H9 (cell line): ENCODE measurements around the gene BOLA2B. TPM values are rescaled to one million over a fixed set of nuclear protein-coding genes. Genes with fewer than 3 reads are reported as not detected.

Experiments
- DNase-seq: peaks from one replicate; pipeline ENCODE4 v3.0.0-alpha.2; 2017
- H2AFZ ChIP-seq: one replicate; pipeline ENCODE4 v1.6.1; 2013; ENCODE audit warnings: mild to moderate bottlenecking, low read length, control low read depth, moderate library complexity
- H2AK5ac ChIP-seq: 2 replicates; pipeline ENCODE4 v1.6.1; 2013; ENCODE audit warnings: low read length, control low read depth, mixed read lengths; ENCODE audit not compliant: insufficient read length
- H2BK120ac ChIP-seq: one replicate; pipeline ENCODE4 v1.6.1; 2013; ENCODE audit warnings: low read depth, mild to moderate bottlenecking, low read length, control low read depth, inconsistent platforms; ENCODE audit not compliant: poor library complexity, severe bottlenecking
- H2BK12ac ChIP-seq: 2 replicates; pipeline ENCODE4 v1.6.1; 2013; ENCODE audit warnings: low read length, control low read depth, mixed read lengths, low read depth; ENCODE audit not compliant: insufficient read length
- H2BK15ac ChIP-seq: 2 replicates; pipeline ENCODE4 v1.6.1; 2013; ENCODE audit warnings: low read depth, low read length, control low read depth
- H2BK20ac ChIP-seq: one replicate; pipeline ENCODE4 v1.6.1; 2013; ENCODE audit warnings: low read depth, mild to moderate bottlenecking, low read length, control low read depth, inconsistent platforms; ENCODE audit not compliant: poor library complexity, severe bottlenecking
- H2BK5ac ChIP-seq: 2 replicates; pipeline ENCODE4 v1.6.1; 2013; ENCODE audit warnings: low read length, control low read depth, mixed read lengths; ENCODE audit not compliant: insufficient read length
- H3K14ac ChIP-seq: 2 replicates; pipeline ENCODE4 v1.6.1; 2013; ENCODE audit warnings: low read length, control low read depth; ENCODE audit not compliant: insufficient read depth
- H3K18ac ChIP-seq: 2 replicates; pipeline ENCODE4 v1.6.1; 2013; ENCODE audit warnings: low read depth, mild to moderate bottlenecking, mixed read lengths, low read length, control low read depth; ENCODE audit not compliant: insufficient read length
- H3K23ac ChIP-seq: 2 replicates; pipeline ENCODE4 v1.6.1; 2013; ENCODE audit warnings: low read length, control low read depth, mixed read lengths, low read depth; ENCODE audit not compliant: insufficient read length
- H3K23me2 ChIP-seq: 2 replicates; pipeline ENCODE4 v1.6.1; 2013; ENCODE audit warnings: low read depth, mild to moderate bottlenecking, mixed read lengths, low read length, control low read depth; ENCODE audit not compliant: insufficient read length, poor library complexity, severe bottlenecking
- H3K27ac ChIP-seq: 2 replicates; pipeline ENCODE4 v1.5.1; 2013; ENCODE audit warnings: low read length, control low read depth, mixed read lengths, low read depth; ENCODE audit not compliant: insufficient read length
- H3K27me3 ChIP-seq: 2 replicates; pipeline ENCODE4 v1.6.1; 2013; ENCODE audit warnings: low read length, control low read depth, inconsistent platforms; ENCODE audit not compliant: insufficient read depth
- H3K4ac ChIP-seq: 2 replicates; pipeline ENCODE4 v1.6.1; 2013; ENCODE audit warnings: low read depth, mild to moderate bottlenecking, control low read depth, inconsistent platforms, low read length, moderate library complexity
- H3K4me1 ChIP-seq: 2 replicates; pipeline ENCODE4 v1.6.1; 2013; ENCODE audit warnings: low read length, control low read depth, inconsistent platforms; ENCODE audit not compliant: insufficient read depth
- H3K4me2 ChIP-seq: 2 replicates; pipeline ENCODE4 v1.6.1; 2013; ENCODE audit warnings: low read length, control low read depth, mixed read lengths; ENCODE audit not compliant: insufficient read length, insufficient read depth
- H3K56ac ChIP-seq: 2 replicates; pipeline ENCODE4 v1.6.1; 2013; ENCODE audit warnings: low read depth, mild to moderate bottlenecking, mixed read lengths, low read length, control low read depth; ENCODE audit not compliant: insufficient read length
- H3K79me1 ChIP-seq: 2 replicates; pipeline ENCODE4 v1.6.1; 2013; ENCODE audit warnings: low read depth, mild to moderate bottlenecking, moderate library complexity, low read length, control low read depth, inconsistent platforms; ENCODE audit not compliant: insufficient read depth, poor library complexity, severe bottlenecking
- H3K79me2 ChIP-seq: 2 replicates; pipeline ENCODE4 v1.6.1; 2013; ENCODE audit warnings: low read length, control low read depth, inconsistent platforms; ENCODE audit not compliant: insufficient read depth
- H3K9ac ChIP-seq: 2 replicates; pipeline ENCODE4 v1.6.1; 2013; ENCODE audit warnings: low read length, control low read depth, mixed read lengths; ENCODE audit not compliant: insufficient read length; ENCODE audit errors: extremely low read depth
- H3K9me3 ChIP-seq: one replicate; pipeline ENCODE4 v1.6.1; 2013; ENCODE audit warnings: low read depth, low read length, inconsistent platforms; ENCODE audit not compliant: control insufficient read depth
- H3T11ph ChIP-seq: one replicate; pipeline ENCODE4 v1.6.1; 2013; ENCODE audit warnings: mild to moderate bottlenecking, low read length, control low read depth, inconsistent platforms
- H4K20me1 ChIP-seq: one replicate; pipeline ENCODE4 v1.6.1; 2013; ENCODE audit not compliant: control insufficient read depth, insufficient read length, insufficient read depth
- H4K5ac ChIP-seq: 2 replicates; pipeline ENCODE4 v1.6.1; 2013; ENCODE audit warnings: low read depth, mild to moderate bottlenecking, mixed read lengths, low read length, control low read depth; ENCODE audit not compliant: insufficient read length
- H4K8ac ChIP-seq: replicated peaks from 2 replicates; pipeline ENCODE4 v1.6.1; 2013; ENCODE audit warnings: low read length, control low read depth, mixed read lengths, low read depth; ENCODE audit not compliant: insufficient read length
- H4K91ac ChIP-seq: 2 replicates; pipeline ENCODE4 v1.6.1; 2013; ENCODE audit warnings: low read depth, mild to moderate bottlenecking, moderate library complexity, mixed read lengths, low read length, control low read depth; ENCODE audit not compliant: insufficient read length
- H3K27ac Mint-ChIP-seq, 3 experiments: 2 replicates in 2 of 3; 3 replicates in 1 of 3; pipeline ENCODE4 v1.8.0; 2020 to 2021; ENCODE audit warnings: mixed read lengths in 3 of 3, mild to moderate bottlenecking in 1 of 3, moderate library complexity in 1 of 3
- H3K27me3 Mint-ChIP-seq: 2 replicates; pipeline ENCODE4 v1.8.0; 2021; ENCODE audit warnings: low read depth, mild to moderate bottlenecking, moderate library complexity, mixed read lengths
- H3K36me3 Mint-ChIP-seq, 3 experiments: 2 replicates in 2 of 3; 3 replicates in 1 of 3; pipeline ENCODE4 v1.8.0; 2020 to 2021; ENCODE audit warnings: low read depth in 3 of 3, mixed read lengths in 3 of 3; ENCODE audit not compliant: insufficient read depth in 1 of 3
- H3K4me1 Mint-ChIP-seq, 2 experiments: 2 replicates each; pipeline ENCODE4 v1.8.0; 2020; ENCODE audit warnings: mixed read lengths in 2 of 2
- H3K4me3 Mint-ChIP-seq, 2 experiments: 2 replicates in 1 of 2; 3 replicates in 1 of 2; pipeline ENCODE4 v1.8.0; 2020 to 2021; ENCODE audit warnings: mild to moderate bottlenecking in 2 of 2, mixed read lengths in 2 of 2, moderate library complexity in 1 of 2
- H3K9me3 Mint-ChIP-seq, 2 experiments: 2 replicates in 1 of 2; 3 replicates in 1 of 2; pipeline ENCODE4 v1.8.0; 2020; ENCODE audit warnings: mild to moderate bottlenecking in 2 of 2, mixed read lengths in 2 of 2, moderate library complexity in 1 of 2
- WGBS: extraction: QIAGEN DNeasy Blood & Tissue Kit; methylation state at CpG from one replicate; pipeline ENCODE4 v1.1.7; 2013; ENCODE audit warnings: missing lambda C conversion rate, low lambda C conversion rate, mixed read lengths; ENCODE audit not compliant: insufficient read length; ENCODE audit errors: extremely low coverage; 5-methylcytosine and 5-hydroxymethylcytosine counted together
- total RNA-seq: library from RNA; stranded (reverse); gene quantifications from 2 replicates; pipeline ENCODE4 v1.2.1, GENCODE V29; 2021
- TF ChIP-seq, protein P1 (sequence below): fragments of 200-600 bp; sonication (generic); conservative IDR thresholded peaks from 3 replicates; pipeline ENCODE4 v1.8.0; 2021; ENCODE audit warnings: antibody characterized with exemption, mild to moderate bottlenecking

BOLA2B gene
- total RNA-seq, 1 experiment from 2014 or later: 218 TPM

DNA sequence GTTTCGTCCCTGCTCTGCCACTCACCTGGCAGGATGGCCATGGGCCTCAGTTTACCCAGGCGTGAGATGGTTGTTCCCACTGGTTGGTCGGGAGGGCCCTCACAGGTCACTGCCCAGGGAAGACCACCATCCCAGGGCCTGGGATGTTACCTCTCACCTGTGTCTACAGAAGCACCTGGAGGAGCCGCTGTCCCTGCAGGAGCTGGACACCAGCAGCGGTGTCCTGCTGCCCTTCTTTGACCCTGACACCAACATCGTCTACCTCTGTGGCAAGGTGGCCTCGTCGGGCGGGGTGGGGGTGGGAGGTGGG, 6.0 kb downstream of the BOLA2B start:
- TF ChIP-seq, protein P1, sequence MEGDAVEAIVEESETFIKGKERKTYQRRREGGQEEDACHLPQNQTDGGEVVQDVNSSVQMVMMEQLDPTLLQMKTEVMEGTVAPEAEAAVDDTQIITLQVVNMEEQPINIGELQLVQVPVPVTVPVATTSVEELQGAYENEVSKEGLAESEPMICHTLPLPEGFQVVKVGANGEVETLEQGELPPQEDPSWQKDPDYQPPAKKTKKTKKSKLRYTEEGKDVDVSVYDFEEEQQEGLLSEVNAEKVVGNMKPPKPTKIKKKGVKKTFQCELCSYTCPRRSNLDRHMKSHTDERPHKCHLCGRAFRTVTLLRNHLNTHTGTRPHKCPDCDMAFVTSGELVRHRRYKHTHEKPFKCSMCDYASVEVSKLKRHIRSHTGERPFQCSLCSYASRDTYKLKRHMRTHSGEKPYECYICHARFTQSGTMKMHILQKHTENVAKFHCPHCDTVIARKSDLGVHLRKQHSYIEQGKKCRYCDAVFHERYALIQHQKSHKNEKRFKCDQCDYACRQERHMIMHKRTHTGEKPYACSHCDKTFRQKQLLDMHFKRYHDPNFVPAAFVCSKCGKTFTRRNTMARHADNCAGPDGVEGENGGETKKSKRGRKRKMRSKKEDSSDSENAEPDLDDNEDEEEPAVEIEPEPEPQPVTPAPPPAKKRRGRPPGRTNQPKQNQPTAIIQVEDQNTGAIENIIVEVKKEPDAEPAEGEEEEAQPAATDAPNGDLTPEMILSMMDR: peak; percentile 5; the same call in 1 of the 3 replicates
- Mint-ChIP-seq H3K27me3 (peaks cover 15% of the 10 kb centered on the region), H3K4me3 (no peak overlapping the region), H3K27ac (no peak overlapping the region), H3K4me1 (peaks cover 4 to 15% of the 10 kb centered on the region in 2 experiments), H3K9me3 (no peaks in the 10 kb centered on the region), H3K36me3 (no peaks in the 10 kb centered on the region; a peak in 1 of 7 replicates)
- Histone ChIP-seq H3K23me2 (peaks cover 4% of the 10 kb centered on the region), H3K9me3 (no peaks in the 10 kb centered on the region), H3T11ph (no peak overlapping the region), H3K4me2 (no peak overlapping the region), H3K4ac (no peak overlapping the region), H4K5ac (no peak overlapping the region), H2BK12ac (no peak overlapping the region), H3K27ac (no peak overlapping the region), H3K4me1 (no peaks in the 10 kb centered on the region), H2AFZ (no peak overlapping the region), H3K56ac (no peak overlapping the region), H4K20me1 (peaks cover 4% of the 10 kb centered on the region), H3K9ac (no peak overlapping the region), H3K23ac (no peak overlapping the region), H2BK5ac (no peak overlapping the region), H3K79me1 (no peaks in the 10 kb centered on the region), H3K27me3 (no peaks in the 10 kb centered on the region), H2BK20ac (no peak overlapping the region), H3K18ac (no peak overlapping the region), H3K14ac (no peak overlapping the region), H4K91ac (no peak overlapping the region), H2AK5ac (no peak overlapping the region), H2BK15ac (no peak overlapping the region), H4K8ac (no peak overlapping the region), H3K79me2 (no peaks in the 10 kb centered on the region), H2BK120ac (no peak overlapping the region)
- WGBS: no CpG with 5 or more reads among the region's 9 CpGs
- DNase-seq: no peak
